Ectodermal cell (in vitro differentiated cells): ENCODE results near the gene ERRFI1.
A peak's percentile ranks its signal among the peaks of the same experiment; 100 is the strongest.

Source experiments
- H3K27ac ChIP-seq: 2 replicates; pipeline ENCODE4 v1.7.0; 2013; ENCODE audit warnings: mild to moderate bottlenecking, low read depth, low read length; ENCODE audit not compliant: insufficient read depth, poor library complexity, severe bottlenecking
- H3K27me3 ChIP-seq: 2 replicates; pipeline ENCODE4 v1.7.0; 2013; ENCODE audit warnings: mild to moderate bottlenecking, low read length; ENCODE audit not compliant: insufficient read depth, control insufficient read depth, poor library complexity, severe bottlenecking
- H3K36me3 ChIP-seq: one replicate; pipeline ENCODE4 v1.7.0; 2013; ENCODE audit warnings: low read length; ENCODE audit not compliant: control insufficient read depth, insufficient read depth
- H3K4me1 ChIP-seq: one replicate; pipeline ENCODE4 v1.7.0; 2013; ENCODE audit warnings: low read length; ENCODE audit not compliant: control insufficient read depth, insufficient read depth
- H3K4me3 ChIP-seq: 2 replicates; pipeline ENCODE4 v1.7.0; 2013; ENCODE audit warnings: low read depth, low read length, control low read depth; ENCODE audit not compliant: insufficient read depth
- H3K9me3 ChIP-seq: 2 replicates; pipeline ENCODE4 v1.7.0; 2013; ENCODE audit warnings: mild to moderate bottlenecking, low read length, moderate library complexity; ENCODE audit not compliant: control insufficient read depth
- WGBS, 2 experiments: methylation state at CpG; one replicate each; pipeline ENCODE4 v1.1.7; 2013; ENCODE audit warnings: missing lambda C conversion rate in 2 of 2; 5-methylcytosine and 5-hydroxymethylcytosine counted together

Gene ERRFI1

DNA sequence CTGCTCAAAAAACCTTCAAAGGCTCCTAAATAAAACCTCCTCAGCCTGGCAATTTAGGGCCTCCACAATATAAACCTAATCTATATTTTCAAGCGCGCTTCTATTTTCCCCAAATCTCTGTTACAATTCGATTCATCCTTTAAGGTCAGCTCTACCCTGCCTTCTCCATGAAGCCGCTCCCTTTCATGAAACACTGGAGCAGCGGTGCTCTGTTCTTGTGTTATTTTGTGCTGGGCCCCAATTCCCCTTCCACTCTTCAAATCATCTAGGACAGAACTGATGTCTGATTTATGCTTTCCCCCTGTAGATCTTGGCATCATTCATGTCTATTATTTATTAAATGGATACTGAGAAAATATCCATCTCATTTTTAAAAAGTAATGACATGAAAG, 6.9 kb downstream of the ERRFI1 start:
- WGBS, 2 experiments = 86 to 90% methylated on average over 5 of the region's 5 CpGs
- H3K9me3 ChIP-seq = no peaks in the 10 kb centered on the region
- peaks cover 75% of the 10 kb centered on the region for H3K4me1 ChIP-seq
- peaks cover 2% of the 10 kb centered on the region for H3K36me3 ChIP-seq
- H3K27me3 ChIP-seq = no peaks in the 10 kb centered on the region
- peak overlapping the region; percentile 61 for H3K27ac ChIP-seq
- no peak overlapping the region for H3K4me3 ChIP-seq

DNA sequence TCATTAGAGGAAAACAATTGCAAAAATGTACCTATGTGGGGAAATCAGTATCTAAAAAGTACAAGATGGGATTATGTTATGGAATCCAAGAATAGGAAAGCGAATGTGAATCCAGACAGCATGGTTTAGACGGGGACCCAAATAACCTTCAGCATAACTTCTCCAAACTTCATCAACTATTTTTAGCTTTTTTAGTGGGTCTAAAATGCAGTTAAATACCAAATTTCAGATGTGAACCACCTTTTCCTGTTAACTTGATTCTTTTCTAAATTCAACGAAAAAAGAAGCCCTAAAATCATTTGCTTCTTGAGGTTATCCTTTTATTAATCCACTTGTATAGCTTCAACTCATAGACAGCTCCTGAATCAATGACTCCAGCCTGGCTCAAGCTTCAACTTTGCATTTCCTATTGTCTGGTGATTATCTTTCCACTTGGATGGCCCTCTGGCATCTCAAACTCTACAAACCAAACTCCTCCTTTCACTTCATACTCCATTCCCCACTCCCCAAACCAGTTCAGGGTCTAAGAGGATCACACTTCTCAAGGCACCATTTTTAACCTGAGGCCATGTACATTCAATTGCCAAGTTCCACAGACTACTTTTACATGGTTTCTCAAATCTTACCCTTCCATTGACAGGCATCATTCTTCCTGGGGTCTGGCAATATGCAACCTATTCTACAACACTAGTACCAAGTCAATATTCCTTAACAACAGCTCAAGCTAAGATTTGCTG, 7.4 kb downstream of the ERRFI1 start:
- peak overlapping the region; percentile 61 for H3K27ac ChIP-seq
- H3K27me3 ChIP-seq = no peaks in the 10 kb centered on the region
- WGBS, 2 experiments = 77 to 83% methylated on average over 3 of the region's 3 CpGs
- H3K4me3 ChIP-seq = no peak overlapping the region
- peaks cover 71% of the 10 kb centered on the region for H3K4me1 ChIP-seq
- no peaks in the 10 kb centered on the region for H3K9me3 ChIP-seq
- peaks cover 7% of the 10 kb centered on the region for H3K36me3 ChIP-seq

DNA sequence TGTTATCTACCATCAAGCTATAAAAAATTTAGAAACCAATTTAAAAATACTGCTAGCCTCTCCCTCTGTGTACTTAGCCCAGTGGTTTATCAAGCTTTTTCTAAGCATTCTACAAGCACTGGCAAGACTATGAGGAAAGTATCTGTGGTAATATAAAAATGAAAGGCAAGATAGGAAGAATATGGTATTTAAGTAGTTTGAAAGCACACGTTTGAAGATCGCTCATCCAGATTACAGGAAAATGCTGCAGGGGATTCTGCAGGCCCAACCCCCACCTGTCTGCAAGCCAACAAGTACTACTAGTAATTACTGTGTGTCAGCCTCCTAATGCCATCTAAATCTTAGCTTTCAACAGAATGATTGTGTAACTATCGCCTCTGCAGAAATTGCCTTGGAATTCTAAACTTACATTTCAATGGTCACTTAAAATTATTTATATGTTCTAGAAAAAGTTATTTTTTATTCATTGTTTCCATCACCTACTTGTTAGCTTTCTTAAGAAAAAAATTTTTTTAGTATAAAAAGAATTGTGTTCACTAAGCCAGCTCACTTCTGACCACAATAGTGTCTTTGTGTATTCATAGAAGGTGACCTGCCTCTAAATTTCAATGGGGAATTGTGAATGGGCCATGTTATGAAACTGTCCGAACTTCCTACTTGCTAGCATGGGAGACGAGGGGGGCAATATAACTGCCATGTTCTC, 8.5 kb downstream of the ERRFI1 start:
- Histone ChIP-seq H3K9me3 (no peaks in the 10 kb centered on the region), H3K36me3 (peaks cover 15% of the 10 kb centered on the region), H3K4me3 (no peak overlapping the region), H3K4me1 (peaks cover 63% of the 10 kb centered on the region), H3K27ac (peak overlapping the region; percentile 41), H3K27me3 (no peaks in the 10 kb centered on the region)
- 51 to 57% methylated on average over 4 to 5 of the region's 5 CpGs for WGBS, 2 experiments

DNA sequence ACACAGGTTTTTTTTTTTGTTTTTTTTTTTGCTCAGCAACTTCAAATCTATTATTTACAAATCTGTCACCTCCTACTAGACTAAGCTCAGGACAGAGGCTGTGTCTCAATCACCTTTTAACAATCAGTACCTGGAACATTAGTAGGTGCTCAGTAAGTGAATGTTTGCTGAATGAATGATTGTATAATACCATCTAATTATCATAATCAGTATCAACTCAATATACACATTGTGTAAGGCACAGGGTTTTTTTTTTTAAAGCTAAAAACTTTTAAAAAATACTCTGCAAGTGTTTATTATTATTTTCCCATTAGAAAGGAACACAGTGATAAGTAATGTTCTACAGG, 9.2 kb downstream of the ERRFI1 start:
- no peak overlapping the region for H3K27ac ChIP-seq
- no peak overlapping the region for H3K4me3 ChIP-seq
- H3K9me3 ChIP-seq = no peaks in the 10 kb centered on the region
- peaks cover 15% of the 10 kb centered on the region for H3K36me3 ChIP-seq
- H3K4me1 ChIP-seq = peaks cover 60% of the 10 kb centered on the region
- no peaks in the 10 kb centered on the region for H3K27me3 ChIP-seq

DNA sequence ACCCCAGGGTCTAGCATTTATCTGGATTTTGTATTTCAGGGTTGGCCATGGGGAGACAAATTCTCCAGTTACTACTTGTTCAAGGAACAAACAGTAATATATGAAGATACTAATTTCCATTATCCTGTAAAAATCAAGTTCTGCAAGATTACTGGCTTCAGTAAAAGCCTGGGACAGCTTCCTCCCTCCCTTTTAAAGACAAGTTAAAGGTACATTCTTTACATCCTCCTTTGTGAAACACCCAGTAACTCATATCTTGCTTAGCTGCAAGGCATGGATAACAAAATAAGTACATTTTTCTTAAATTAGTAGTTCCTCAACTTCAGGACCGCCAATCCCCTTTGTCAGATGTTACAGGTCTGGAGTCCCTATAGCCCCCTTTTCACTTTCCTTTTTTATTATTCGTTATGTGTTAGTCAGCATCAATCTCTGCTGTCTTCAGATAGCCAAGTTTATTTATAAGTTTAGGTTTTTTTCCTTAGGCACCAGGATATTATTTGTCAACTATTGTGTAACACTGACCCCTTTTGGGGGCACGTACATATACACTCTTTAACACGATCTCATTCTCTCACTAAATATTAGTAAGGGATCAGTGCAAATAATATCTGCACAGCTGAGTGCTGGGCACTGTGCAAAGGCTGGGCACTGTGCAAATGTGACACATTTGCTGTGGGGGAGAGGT, 9.8 kb downstream of the ERRFI1 start:
- Histone ChIP-seq H3K4me1 (peaks cover 57% of the 10 kb centered on the region), H3K27me3 (no peaks in the 10 kb centered on the region), H3K36me3 (peaks cover 15% of the 10 kb centered on the region), H3K4me3 (no peak overlapping the region), H3K9me3 (no peaks in the 10 kb centered on the region), H3K27ac (no peak overlapping the region)
- WGBS, 2 experiments = 83 to 94% methylated on average over 3 of the region's 4 CpGs

DNA sequence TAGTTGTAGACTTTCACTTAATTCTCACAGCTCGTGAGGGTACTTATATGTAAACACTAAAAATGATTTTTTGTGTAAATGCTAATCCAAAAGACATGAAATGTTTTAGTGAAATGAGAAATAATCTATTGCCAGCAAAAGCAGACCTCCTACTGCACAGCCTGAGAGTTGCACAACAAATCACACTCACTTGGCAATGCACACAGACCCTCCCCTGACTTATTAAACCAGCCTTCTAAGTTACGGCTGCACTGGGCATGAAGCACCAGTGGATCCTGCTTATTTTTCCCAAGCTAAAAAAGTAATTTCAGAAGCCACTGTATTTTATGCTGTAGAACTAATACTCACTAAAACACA, 10.3 kb downstream of the ERRFI1 start:
- Histone ChIP-seq H3K36me3 (peaks cover 15% of the 10 kb centered on the region), H3K27me3 (no peaks in the 10 kb centered on the region), H3K4me1 (peaks cover 51% of the 10 kb centered on the region), H3K27ac (no peak overlapping the region), H3K9me3 (no peaks in the 10 kb centered on the region), H3K4me3 (no peak overlapping the region)
- 86 to 95% methylated on average over 1 to 2 of the region's 2 CpGs for WGBS, 2 experiments

DNA sequence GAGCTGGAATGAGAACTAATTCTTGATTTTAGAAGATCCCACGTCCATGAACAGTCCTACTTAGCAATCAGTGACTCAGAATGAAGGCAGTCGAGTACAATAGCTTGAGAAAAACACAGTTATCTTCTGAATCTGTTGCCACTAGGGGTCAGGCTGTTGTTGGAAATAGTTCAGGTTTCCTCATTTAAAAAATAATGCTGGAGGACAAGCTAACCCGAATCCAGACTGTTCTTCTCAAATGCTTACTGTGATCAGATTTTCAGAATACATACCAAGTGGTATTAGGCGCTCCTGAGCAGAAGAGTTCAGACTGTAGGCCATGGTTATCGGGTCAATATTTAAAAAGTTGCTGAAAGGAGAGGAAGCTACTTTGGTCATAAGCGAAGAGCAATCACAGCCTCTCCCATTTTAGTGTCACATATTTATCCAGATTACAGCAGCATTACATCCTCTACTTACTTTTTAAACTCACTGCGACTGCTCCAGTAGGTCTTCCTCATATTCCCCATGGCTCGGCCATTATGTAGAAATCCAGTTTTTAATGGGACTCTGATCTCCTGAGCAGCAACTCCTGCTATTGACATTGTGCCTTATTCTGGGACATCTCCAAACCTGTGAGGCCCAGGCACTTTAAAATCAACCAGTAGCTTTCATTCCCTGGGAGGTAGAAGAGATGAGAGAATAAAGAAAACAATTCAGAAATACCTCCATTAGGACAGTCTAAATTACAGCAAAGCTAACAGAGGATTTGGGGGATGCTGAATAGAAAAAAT, 10.9 kb downstream of the ERRFI1 start:
- 50 to 54% methylated on average over 8 of the region's 8 CpGs for WGBS, 2 experiments
- Histone ChIP-seq H3K4me3 (no peak overlapping the region), H3K4me1 (peaks cover 46% of the 10 kb centered on the region), H3K9me3 (no peaks in the 10 kb centered on the region), H3K27me3 (no peaks in the 10 kb centered on the region), H3K36me3 (peaks cover 15% of the 10 kb centered on the region), H3K27ac (no peak overlapping the region)

DNA sequence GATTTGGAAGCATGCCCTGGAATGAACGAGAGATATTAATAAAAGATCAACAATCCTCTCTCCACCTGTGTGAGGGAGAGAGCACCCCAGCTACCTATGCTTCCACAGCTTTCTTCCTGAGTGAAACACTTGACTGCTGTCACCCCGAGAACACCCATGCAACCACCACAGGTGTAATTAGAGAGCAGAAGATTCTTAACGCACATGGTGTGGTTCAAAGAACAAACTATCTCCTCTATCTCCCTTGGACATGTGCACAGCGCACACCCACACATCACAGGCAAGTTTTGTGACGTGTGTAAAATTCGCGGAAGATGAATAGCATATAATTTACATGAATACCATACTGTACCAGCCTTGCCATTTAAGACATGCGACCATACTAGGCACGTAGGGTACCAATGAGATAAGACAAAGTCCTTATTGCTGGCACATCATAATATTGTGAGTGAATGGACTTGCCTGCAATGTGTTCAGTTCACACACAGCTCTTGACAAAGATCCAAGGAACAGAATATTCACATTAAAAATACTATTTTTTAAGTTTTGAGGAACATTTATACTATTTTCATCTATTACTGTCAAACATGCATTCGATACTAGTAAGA, 11.6 kb downstream of the ERRFI1 start:
- Histone ChIP-seq H3K9me3 (no peaks in the 10 kb centered on the region), H3K4me3 (no peak overlapping the region), H3K36me3 (peaks cover 15% of the 10 kb centered on the region), H3K27ac (no peak overlapping the region), H3K4me1 (peaks cover 39% of the 10 kb centered on the region), H3K27me3 (no peaks in the 10 kb centered on the region)
- WGBS, 2 experiments = 96 to 97% methylated on average over 10 of the region's 10 CpGs

DNA sequence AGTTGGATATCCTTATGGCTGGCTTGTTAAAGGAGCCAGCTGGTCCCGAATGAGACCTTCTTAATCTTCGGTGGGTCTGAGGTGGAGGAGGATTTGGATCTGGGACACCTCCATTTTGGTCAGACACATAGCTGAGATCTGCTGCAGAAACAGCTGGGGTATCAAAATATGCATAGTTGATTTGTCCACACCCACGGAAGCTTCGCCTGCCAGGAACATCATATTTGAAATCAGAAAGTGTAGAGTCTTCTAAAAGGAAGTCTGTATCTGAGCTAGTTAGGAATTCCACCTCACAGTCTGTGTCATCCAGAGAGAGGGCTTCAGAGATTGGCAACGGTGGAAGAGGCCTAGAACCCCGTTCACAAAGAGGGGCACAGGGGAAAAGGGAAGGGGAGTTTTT, 12.3 kb downstream of the ERRFI1 start:
- H3K27me3 ChIP-seq = no peaks in the 10 kb centered on the region
- no peak overlapping the region for H3K4me3 ChIP-seq
- peaks cover 15% of the 10 kb centered on the region for H3K36me3 ChIP-seq
- 93 to 95% methylated on average over 6 of the region's 6 CpGs for WGBS, 2 experiments
- H3K27ac ChIP-seq = no peak overlapping the region
- H3K4me1 ChIP-seq = peaks cover 32% of the 10 kb centered on the region
- no peaks in the 10 kb centered on the region for H3K9me3 ChIP-seq
